HCT116 (cell line): ENCODE measurements around the gene CPNE8.

Source experiments
- EZH2 ChIP-seq: fragments of 200-600 bp; sonication (generic); IDR thresholded peaks from 2 replicates; pipeline ENCODE4 v1.6.1; 2017; ENCODE audit warnings: antibody characterized with exemption, mixed run types
- ZNF274 ChIP-seq: fragments of 200-500 bp; sonication (Bioruptor generic); IDR thresholded peaks from 2 replicates; pipeline ENCODE4 v1.6.1; 2014; ENCODE audit warnings: mild to moderate bottlenecking, low read depth, low read length, inconsistent platforms

- TF ChIP-seq ZNF274 = no peak
- no peak for TF ChIP-seq EZH2
These were observed 265.8 kb downstream of the CPNE8 start for GRCh38 chr12:38639625-38640024.
